ENCODE measurements around the gene ADGRG4.

The ADGRG4 gene

DNA sequence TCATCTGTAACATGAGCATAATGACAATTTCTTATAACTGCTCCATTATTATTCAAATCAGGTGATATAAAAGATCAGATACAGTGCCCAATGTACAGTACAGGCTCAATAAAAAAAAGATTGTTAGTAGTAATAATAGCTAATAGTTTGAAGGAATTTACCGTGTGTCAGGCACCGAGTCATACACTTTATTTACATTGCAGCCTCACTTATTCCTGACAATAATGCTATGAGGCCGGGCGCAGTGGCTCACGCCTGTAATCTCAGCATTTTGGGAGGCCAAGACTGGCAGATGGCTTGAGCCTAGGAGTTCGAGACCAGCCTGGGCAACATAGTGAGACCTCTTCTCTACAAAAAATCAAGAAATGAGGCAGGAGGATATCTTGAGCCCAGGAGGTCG is 39.4 kb upstream of the ADGRG4 start:
- H3K27ac ChIP-seq = no peak overlapping the region
- TF ChIP-seq CTCF (IDR thresholded peaks at IDR 0.05) (no peak), ZFX (IDR thresholded peaks at IDR 0.05; ENCODE audit: borderline replicate concordance) (no peak)

- no peak for TF ChIP-seq CTCF (IDR thresholded peaks at IDR 0.05)
- TF ChIP-seq ZFX (IDR thresholded peaks at IDR 0.05; ENCODE audit: borderline replicate concordance) = no peak
These were observed 38.5 kb upstream of the ADGRG4 start for GRCh38 chrX:136262243-136262642.

DNA sequence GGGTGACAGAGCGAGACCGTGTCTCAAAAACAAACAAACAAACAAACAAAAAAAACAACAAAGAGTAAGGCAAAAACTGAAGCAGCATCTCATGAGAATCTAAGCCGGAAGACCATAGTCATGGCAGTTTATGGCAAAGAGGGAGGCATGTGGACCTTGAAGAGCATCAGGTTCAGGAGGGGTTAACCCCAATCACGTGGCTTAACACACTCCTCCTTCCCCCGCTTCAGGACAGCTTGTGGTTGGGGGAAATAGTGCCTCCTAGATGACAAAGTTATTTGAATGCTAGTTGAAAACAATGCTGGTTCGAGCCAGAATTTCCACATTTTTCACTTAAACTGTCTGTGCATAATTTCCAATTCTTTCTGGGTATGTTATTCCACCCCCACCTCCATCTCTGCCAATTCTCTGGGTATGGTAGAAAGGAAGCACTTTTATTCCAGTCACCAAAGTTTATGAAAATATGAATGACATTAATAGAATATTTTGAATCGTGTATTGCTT is 37.9 kb upstream of the ADGRG4 start:
- TF ChIP-seq CTCF (IDR thresholded peaks at IDR 0.05) (no peak), ZFX (IDR thresholded peaks at IDR 0.05; ENCODE audit: borderline replicate concordance) (no peak)
- H3K27ac ChIP-seq = no peak overlapping the region

More at GRCh38 chrX:136262243-136262642, 38.5 kb upstream of the ADGRG4 start:
- no peak overlapping the region for H3K27ac ChIP-seq

- TF ChIP-seq CTCF (IDR thresholded peaks at IDR 0.05) (no peak), ZFX (IDR thresholded peaks at IDR 0.05; ENCODE audit: borderline replicate concordance) (no peak)
- no peak overlapping the region for H3K27ac ChIP-seq
These were observed 33.9 kb upstream of the ADGRG4 start for GRCh38 chrX:136266828-136267227.

DNA sequence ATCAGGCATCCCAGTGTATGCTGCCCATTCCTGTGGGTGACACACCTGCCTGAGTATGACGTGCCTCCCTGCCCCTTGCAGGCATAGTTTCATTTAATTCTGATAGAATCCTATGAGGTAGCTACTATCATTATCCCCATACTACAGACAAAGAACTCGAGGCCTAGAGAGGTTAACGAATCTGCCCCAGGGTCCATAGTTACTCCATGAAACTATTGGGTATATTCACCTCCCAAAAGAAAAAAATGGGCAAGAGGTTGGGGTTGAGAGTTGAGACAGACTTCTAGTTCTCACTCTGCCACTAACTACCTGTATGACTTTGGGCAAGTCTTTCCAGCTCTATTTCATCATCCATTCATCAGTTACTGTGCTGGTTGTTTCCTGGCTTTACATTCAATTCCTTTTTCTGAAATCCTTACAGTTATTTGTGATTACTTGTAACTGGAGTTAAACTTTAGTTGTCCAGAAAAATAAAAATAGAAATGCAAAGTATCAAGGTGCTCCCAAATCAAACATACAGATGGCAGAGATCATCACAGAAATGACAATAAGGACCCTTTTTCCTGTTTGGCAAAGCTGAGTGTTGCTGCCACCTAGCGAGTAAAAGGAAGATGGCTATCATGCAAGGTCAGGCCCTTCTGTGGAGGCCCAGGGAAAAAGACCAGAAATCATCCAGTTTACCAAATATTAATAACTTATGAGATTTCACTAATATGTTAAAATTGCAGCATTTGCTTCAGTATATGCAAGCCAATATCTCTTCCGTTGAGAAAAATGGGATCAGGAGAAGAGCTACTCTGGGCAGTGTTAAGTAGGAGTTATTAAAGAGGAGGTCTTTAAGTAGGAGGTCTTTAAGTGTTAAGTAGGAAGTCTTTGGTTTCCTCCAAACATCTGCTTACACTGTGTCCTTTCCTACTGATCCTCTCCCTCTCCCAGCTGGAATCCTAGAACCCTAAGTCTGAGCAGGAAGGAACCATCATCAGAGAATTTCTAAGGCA is 32.4 kb upstream of the ADGRG4 start:
- H3K27ac ChIP-seq = no peak overlapping the region
- no peak for TF ChIP-seq ZFX (IDR thresholded peaks at IDR 0.05; ENCODE audit: borderline replicate concordance)
- TF ChIP-seq CTCF (IDR thresholded peaks at IDR 0.05) = peak; percentile 72

- no peak for TF ChIP-seq ZFX (IDR thresholded peaks at IDR 0.05; ENCODE audit: borderline replicate concordance)
- TF ChIP-seq CTCF (IDR thresholded peaks at IDR 0.05) = no peak
- H3K27ac ChIP-seq = no peak overlapping the region
These were observed 30.8 kb upstream of the ADGRG4 start for GRCh38 chrX:136269921-136270320.

GRCh38 chrX:136271300-136271699 is 29.5 kb upstream of the ADGRG4 start:
- no peak for TF ChIP-seq CTCF (IDR thresholded peaks at IDR 0.05)
- no peak for TF ChIP-seq ZFX (IDR thresholded peaks at IDR 0.05; ENCODE audit: borderline replicate concordance)
- H3K27ac ChIP-seq = no peak overlapping the region

Data from 22Rv1 (cell line).